T-helper 2 cell treated with Interferon-gamma antibody and Interleukin-4, amounts not matched to agents 5 μg/mL and 100 μg/mL, for 36 hours (primary cell): ENCODE results near the gene ITSN2.
A peak's percentile ranks its signal among the peaks of the same experiment; 100 is the strongest.
"Not testable (repeated sequence)": the region's sequence is repeated elsewhere in the genome, so short reads cannot be mapped to it uniquely, and the experiment has no call there.

Experiments used
- DNase-seq: peaks from one replicate; pipeline ENCODE4 v3.0.0; 2021; ENCODE audit warnings: low spot score
- H3K27ac Mint-ChIP-seq: one replicate; pipeline ENCODE4 v1.8.0; 2021; ENCODE audit warnings: mild to moderate bottlenecking, mixed read lengths
- H3K27me3 Mint-ChIP-seq: one replicate; pipeline ENCODE4 v1.8.0; 2021; ENCODE audit warnings: low read depth, mixed read lengths
- H3K36me3 Mint-ChIP-seq: one replicate; pipeline ENCODE4 v1.8.0; 2021; ENCODE audit warnings: low read depth, mixed read lengths
- H3K4me1 Mint-ChIP-seq: one replicate; pipeline ENCODE4 v1.8.0; 2021; ENCODE audit warnings: low read depth, mixed read lengths
- H3K4me3 Mint-ChIP-seq: one replicate; pipeline ENCODE4 v1.8.0; 2022; ENCODE audit warnings: mild to moderate bottlenecking, moderate library complexity, mixed read lengths
- H3K9me3 Mint-ChIP-seq: one replicate; pipeline ENCODE4 v1.8.0; 2021; ENCODE audit warnings: mixed read lengths

The ITSN2 gene

DNA sequence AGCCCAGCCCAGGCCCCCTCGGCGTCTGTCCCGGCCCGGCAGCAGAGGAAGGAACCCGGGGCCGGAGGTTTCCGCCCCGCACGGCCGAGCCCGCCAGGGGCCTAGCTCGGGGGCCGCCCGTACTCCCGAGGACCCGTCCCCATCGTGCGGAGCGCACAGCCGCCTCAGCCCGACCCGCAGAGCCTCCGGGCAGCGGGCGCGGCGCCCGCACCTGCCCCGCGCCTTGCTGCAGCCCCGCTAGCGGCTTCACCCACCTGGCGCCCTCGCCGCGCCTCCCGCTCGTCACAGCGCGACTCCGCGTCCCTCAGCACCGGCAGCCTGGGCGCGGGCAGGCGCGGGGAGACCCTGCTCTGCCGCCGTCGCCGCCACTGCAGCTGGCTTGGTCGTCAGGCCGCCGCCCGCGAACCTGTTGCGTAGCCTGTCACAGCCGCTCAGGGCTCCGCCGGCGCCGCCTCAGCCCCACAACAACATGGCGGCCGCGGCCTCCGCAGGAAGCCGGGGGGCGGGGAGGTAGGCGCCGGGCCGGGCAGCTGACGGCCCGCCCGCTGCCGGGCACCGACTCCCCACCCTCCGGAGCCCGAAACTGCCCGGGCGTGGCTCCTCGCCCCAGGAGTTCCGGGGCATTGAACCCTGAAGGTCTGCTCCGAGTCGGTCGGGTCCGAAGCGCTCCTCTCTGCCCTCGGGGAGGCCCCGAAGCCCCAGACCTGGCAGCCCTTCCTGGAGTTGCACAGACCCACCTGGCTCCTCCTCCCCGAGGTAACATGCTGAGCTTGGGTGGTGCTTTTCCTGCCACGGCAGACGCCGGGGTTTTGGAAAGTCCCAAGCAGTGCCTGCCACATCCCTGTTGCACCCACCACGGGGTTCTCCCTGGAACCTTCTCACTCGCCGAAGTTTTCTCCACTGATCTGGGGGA is at the start of gene ITSN2:
ITSN2 (minus strand) TSS at position 487 of the 913 bp plus-strand sequence. CDS start 32,454 bp downstream, outside the sequence.
- Mint-ChIP-seq H3K36me3 (peaks cover 8% of the 10 kb centered on the region), H3K9me3 (no peaks in the 10 kb centered on the region), H3K27me3 (peaks cover 2% of the 10 kb centered on the region), H3K27ac (peak within 1 kb of the TSS; percentile 93), H3K4me3 (peak within 1 kb of the TSS; percentile 88), H3K4me1 (peaks cover 23% of the 10 kb centered on the region)
- DNase-seq: peak; percentile 82

GRCh38 chr2:24409171-24409570 is 48.8 kb upstream of the ITSN2 start:
- H3K9me3 Mint-ChIP-seq: no peaks in the 10 kb centered on the region
- no peaks in the 10 kb centered on the region for H3K4me1 Mint-ChIP-seq
- no peaks in the 10 kb centered on the region for H3K36me3 Mint-ChIP-seq
- DNase-seq: no peak
- H3K27ac Mint-ChIP-seq: no peak overlapping the region
- peaks cover 4% of the 10 kb centered on the region for H3K27me3 Mint-ChIP-seq
- no peak overlapping the region for H3K4me3 Mint-ChIP-seq

DNA sequence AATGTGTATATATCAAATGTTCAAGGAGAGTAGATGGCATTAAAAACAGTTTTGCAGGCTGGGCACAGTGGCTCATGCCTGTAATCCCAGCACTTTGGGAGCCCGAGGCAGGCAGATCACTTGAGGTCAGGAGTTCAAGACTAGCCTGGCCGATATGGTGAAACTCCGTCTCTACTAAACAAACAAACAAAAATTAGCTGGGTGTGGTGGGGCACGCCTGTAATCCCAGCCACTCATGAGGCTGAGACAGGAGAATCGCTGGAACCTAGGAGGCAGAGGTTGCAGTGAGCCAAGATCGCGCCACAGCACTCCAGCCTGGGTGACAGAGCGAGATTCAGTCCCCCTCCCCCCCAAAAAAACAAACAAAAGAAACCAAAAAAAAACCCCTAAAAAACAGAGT is 48.4 kb upstream of the ITSN2 start:
- not testable (repeated sequence) for H3K4me1 Mint-ChIP-seq, H3K27me3 Mint-ChIP-seq, H3K4me3 Mint-ChIP-seq, H3K9me3 Mint-ChIP-seq, H3K27ac Mint-ChIP-seq, H3K36me3 Mint-ChIP-seq, DNase-seq

DNA sequence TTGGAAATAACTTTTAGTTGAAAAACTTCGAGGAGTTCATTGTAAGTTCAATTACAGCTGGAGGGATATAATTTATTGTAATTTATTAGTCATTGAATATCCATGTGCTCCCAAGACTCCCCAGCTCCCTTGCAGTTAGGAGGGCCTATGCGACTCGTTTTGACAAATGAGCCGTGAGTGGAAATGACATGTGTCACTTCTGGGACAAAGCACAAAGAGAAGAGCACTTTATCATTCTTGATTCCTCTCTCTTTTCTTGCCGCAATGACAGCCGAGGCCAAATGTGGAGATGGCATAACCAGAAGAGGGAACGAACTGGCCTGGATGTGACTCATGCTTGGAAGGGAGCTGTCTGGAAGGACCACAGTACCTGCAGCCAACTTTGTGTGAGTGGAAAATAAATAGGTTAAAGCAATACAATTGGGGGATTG is 44.2 kb upstream of the ITSN2 start:
- no peak for DNase-seq
- H3K4me3 Mint-ChIP-seq: no peak overlapping the region
- no peaks in the 10 kb centered on the region for H3K36me3 Mint-ChIP-seq
- peaks cover 6% of the 10 kb centered on the region for H3K27me3 Mint-ChIP-seq
- H3K4me1 Mint-ChIP-seq: peaks cover 3% of the 10 kb centered on the region
- H3K9me3 Mint-ChIP-seq: no peaks in the 10 kb centered on the region
- no peak overlapping the region for H3K27ac Mint-ChIP-seq

- no peak overlapping the region for H3K27ac Mint-ChIP-seq
- no peaks in the 10 kb centered on the region for H3K9me3 Mint-ChIP-seq
- DNase-seq: no peak
- H3K4me3 Mint-ChIP-seq: no peak overlapping the region
- H3K36me3 Mint-ChIP-seq: no peaks in the 10 kb centered on the region
- peaks cover 6% of the 10 kb centered on the region for H3K27me3 Mint-ChIP-seq
- H3K4me1 Mint-ChIP-seq: peaks cover 3% of the 10 kb centered on the region
Observed at GRCh38 chr2:24403832-24404212, 43.5 kb upstream of the ITSN2 start.

- Mint-ChIP-seq H3K27ac (no peak overlapping the region), H3K4me1 (peaks cover 3% of the 10 kb centered on the region), H3K36me3 (no peaks in the 10 kb centered on the region), H3K27me3 (peaks cover 6% of the 10 kb centered on the region), H3K4me3 (no peak overlapping the region), H3K9me3 (no peaks in the 10 kb centered on the region)
- no peak for DNase-seq
Observed at GRCh38 chr2:24403168-24403831, 43.0 kb upstream of the ITSN2 start.

DNA sequence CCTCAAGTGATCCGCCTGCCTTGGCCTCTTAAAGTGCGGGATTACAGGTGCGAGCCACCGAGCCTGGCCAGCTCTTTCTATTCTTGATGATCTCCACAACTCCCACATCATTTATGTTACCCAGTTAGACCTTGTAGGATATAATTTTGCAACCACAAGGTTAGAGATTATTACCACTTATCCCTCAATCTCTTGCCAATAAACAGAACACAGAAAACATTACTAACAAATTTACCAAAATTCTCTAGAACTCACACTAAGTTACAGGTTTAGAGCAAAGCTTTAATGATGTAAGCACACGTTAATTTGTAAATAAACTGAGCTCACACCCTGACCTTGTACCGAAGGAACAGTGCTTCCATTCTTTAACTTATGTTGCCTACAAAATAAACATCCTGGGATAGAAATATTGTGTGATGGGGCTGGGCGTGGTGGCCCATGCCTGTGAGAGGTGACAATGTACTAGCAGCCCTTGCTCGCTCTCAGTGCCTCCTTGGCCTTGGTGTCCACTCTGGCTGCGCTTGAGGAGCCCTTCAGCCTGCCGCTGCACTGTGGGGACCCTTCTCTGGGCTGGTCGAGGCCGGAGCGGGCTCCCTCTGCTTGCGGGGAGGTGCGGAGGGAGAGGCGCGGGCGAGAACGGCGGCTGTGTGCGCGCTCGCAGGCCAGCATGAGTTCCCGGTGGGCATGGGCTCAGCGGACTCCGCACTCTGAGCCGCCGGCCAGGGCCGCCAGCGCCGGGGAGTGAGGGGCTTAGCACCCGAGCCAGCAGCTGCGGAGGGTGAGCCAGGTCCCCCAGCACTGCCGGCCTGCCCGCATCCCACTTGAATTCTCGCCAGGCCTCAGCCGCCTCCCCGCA is 42.1 kb upstream of the ITSN2 start:
- H3K9me3 Mint-ChIP-seq: no peaks in the 10 kb centered on the region
- no peaks in the 10 kb centered on the region for H3K36me3 Mint-ChIP-seq
- no peak for DNase-seq
- no peak overlapping the region for H3K4me3 Mint-ChIP-seq
- peaks cover 3% of the 10 kb centered on the region for H3K4me1 Mint-ChIP-seq
- H3K27me3 Mint-ChIP-seq: peaks cover 4% of the 10 kb centered on the region
- H3K27ac Mint-ChIP-seq: no peak overlapping the region

DNA sequence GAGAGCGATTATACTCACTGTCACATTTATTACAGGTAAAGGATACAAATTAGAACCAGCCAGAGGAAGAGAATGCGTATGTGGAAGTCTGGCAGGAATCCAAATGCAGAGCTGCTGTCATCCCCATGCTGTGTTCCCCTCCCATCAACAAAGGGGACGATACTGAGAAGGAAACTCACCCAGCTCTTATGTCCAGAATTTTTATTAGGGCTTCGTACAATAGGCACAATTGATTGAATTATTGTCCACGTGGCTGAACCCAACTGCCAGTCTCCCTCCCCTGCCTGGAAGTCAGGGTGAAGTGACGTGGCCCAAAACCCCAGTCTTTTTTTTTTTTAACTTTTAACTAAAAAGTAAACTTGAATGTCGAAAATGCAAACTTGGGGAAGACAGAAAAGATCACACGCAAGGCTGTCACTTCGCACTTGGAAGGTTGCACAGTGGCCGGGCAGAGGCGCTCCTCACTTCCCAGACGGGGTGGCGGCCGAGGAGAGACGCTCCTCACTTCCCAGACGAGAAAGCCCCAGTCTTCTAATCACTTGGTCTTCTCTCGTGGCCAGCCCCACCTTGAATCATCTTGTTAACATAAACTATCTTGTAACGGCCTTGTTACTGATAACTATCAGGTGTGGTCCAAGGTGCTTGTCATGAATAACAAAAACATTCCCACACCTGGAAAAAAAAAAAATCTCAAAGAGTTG is 40.0 kb upstream of the ITSN2 start:
- Mint-ChIP-seq H3K27me3 (peaks cover 7% of the 10 kb centered on the region), H3K4me1 (peaks cover 3% of the 10 kb centered on the region), H3K27ac (no peak overlapping the region), H3K36me3 (no peaks in the 10 kb centered on the region), H3K9me3 (no peaks in the 10 kb centered on the region), H3K4me3 (no peak overlapping the region)
- DNase-seq: no peak

- no peak for DNase-seq
- Mint-ChIP-seq H3K27ac (no peak overlapping the region), H3K36me3 (no peaks in the 10 kb centered on the region), H3K4me3 (no peak overlapping the region), H3K27me3 (peaks cover 7% of the 10 kb centered on the region), H3K9me3 (no peaks in the 10 kb centered on the region), H3K4me1 (peaks cover 3% of the 10 kb centered on the region)
Observed at GRCh38 chr2:24399434-24400206, 39.3 kb upstream of the ITSN2 start.

DNA sequence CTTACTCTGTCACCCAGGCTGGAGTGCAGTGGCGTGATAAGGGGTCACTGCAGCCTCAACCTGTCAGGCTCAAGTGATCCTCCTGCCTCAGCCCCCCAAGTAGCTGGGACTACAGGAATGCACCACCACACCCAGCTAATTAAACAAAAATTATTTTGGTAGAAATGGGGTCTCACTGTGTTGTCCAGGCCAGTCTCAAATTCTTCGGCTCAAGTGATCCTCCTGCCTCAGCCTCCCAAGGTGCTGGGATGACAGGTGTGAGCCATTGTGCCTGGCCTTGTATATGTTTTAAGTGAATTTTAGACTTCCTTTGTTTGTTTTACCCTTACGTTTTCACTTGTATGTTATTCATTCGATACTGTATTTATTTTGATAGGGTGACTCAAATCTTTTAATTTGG is 34.7 kb upstream of the ITSN2 start:
- Mint-ChIP-seq H3K4me1 (no peaks in the 10 kb centered on the region), H3K27ac (no peak overlapping the region), H3K36me3 (no peaks in the 10 kb centered on the region), H3K4me3 (no peak overlapping the region), H3K9me3 (no peaks in the 10 kb centered on the region), H3K27me3 (peaks cover 7% of the 10 kb centered on the region)
- no peak for DNase-seq

DNA sequence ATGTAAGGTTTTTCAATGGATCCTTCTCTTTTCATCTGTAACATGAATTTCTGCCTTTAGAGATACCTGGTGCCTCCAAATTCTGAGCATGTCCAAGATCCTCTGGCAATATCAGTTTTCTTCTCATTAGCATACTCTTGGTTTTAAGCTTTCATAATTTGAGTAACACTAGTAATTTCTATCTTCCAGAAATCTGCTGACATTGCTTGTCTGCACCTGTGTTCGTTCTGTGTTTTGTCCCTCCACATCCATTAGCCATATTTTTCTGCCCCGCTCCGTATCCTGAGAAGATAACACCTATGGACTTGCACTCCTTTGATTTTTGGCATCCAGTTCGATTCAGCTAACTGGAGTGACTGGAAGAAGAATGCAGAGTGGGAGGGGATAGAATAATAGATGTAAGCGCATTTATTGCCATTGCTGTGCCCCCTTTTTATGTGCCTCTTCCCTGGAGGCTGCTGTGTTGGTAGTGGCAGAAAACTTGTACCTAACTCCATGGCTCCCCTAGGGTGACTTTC is 32.3 kb upstream of the ITSN2 start:
- no peak for DNase-seq
- Mint-ChIP-seq H3K27me3 (peaks cover 7% of the 10 kb centered on the region), H3K4me1 (no peaks in the 10 kb centered on the region), H3K4me3 (no peak overlapping the region), H3K36me3 (no peaks in the 10 kb centered on the region), H3K9me3 (no peaks in the 10 kb centered on the region), H3K27ac (no peak overlapping the region)

DNA sequence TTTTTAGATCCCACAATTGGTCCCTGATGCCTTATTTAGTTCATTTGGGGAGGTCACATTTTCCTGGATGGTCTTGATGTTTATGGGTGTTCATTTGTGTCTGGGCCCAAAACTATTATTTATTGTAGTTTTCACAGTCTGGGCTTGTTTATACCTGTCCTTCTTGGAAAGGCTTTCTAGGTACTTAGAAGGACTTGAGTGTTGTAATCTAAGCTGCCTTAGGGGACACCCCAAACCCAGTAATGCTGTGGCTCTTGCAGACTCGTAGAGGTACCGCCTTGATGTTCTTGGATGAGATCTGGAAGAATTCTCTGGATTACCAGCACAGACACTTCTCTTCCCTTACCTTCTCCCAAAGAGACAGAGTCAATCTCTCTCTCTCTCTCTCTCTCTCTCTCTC is 25.0 kb upstream of the ITSN2 start:
- no peak overlapping the region for H3K4me3 Mint-ChIP-seq
- no peaks in the 10 kb centered on the region for H3K27me3 Mint-ChIP-seq
- no peak for DNase-seq
- no peak overlapping the region for H3K27ac Mint-ChIP-seq
- H3K9me3 Mint-ChIP-seq: no peaks in the 10 kb centered on the region
- H3K4me1 Mint-ChIP-seq: no peaks in the 10 kb centered on the region
- no peaks in the 10 kb centered on the region for H3K36me3 Mint-ChIP-seq
